CD4-positive, alpha-beta T cell treated with Interleukin-6 at 100 ng/mL for 8 hours (primary cell): Measurements from ENCODE around the gene SSTR3.
"Not testable (repeated sequence)": the region's sequence is repeated elsewhere in the genome, so short reads cannot be mapped to it uniquely, and the experiment has no call there.

ENCODE experiments used
- DNase-seq: peaks from one replicate; pipeline ENCODE4 v3.0.0-alpha.2; 2020; ENCODE audit warnings: mixed read lengths, low spot score

SSTR3 gene

GRCh38 chr22:37211075-37211865 lies 1.0 kb downstream of the SSTR3 start:
- no peak for DNase-seq

- DNase-seq = no peak
These were observed 2.1 kb downstream of the SSTR3 start for GRCh38 chr22:37210041-37210803.

GRCh38 chr22:37209140-37209845 lies 3.0 kb downstream of the SSTR3 start:
- DNase-seq = no peak

- DNase-seq = no peak
These were observed 3.7 kb downstream of the SSTR3 start for GRCh38 chr22:37208401-37209139.

- DNase-seq = peak; percentile 47
These were observed 4.3 kb downstream of the SSTR3 start for GRCh38 chr22:37207981-37208380.

- DNase-seq = no peak
These were observed 5.1 kb downstream of the SSTR3 start for GRCh38 chr22:37206841-37207821.

- DNase-seq = no peak
These were observed 6.0 kb downstream of the SSTR3 start for GRCh38 chr22:37206118-37206840.

GRCh38 chr22:37205046-37205445 lies 7.2 kb downstream of the SSTR3 start:
- no peak for DNase-seq

- DNase-seq = no peak
These were observed 8.1 kb downstream of the SSTR3 start for GRCh38 chr22:37204045-37204655.

- DNase-seq = no peak
These were observed 8.8 kb downstream of the SSTR3 start for GRCh38 chr22:37203354-37204044.

GRCh38 chr22:37202716-37203115 lies 9.6 kb downstream of the SSTR3 start:
- no peak for DNase-seq

GRCh38 chr22:37202001-37202555 lies 10.2 kb downstream of the SSTR3 start:
- no peak for DNase-seq

GRCh38 chr22:37201443-37201820 lies 10.8 kb downstream of the SSTR3 start:
- not testable (repeated sequence) for DNase-seq

- no peak for DNase-seq
These were observed 12.5 kb downstream of the SSTR3 start for GRCh38 chr22:37199760-37200108.

GRCh38 chr22:37199103-37199759 lies 13.0 kb downstream of the SSTR3 start:
- peak; percentile 99 for DNase-seq

GRCh38 chr22:37198258-37199102 lies 13.8 kb downstream of the SSTR3 start:
- peak; percentile 87 for DNase-seq
